ENCODE data around the gene SERPINA6.

GRCh38 chr14:94370524-94370910 lies 47.4 kb upstream of the SERPINA6 start:
- TF ChIP-seq CTCF (IDR thresholded peaks at IDR 0.05) (no peak), POLR2A (IDR thresholded peaks at IDR 0.05) (no peak), POLR2AphosphoS5 (IDR thresholded peaks at IDR 0.05) (no peak), EP300 (IDR thresholded peaks at IDR 0.05; ENCODE audit: low read depth) (no peak)
